GM21723 (cell line): Measurements from ENCODE around the gene ZWILCH.

Experiments used
- ATAC-seq: cut with Tn5 transposase; IDR thresholded peaks from one replicate; pipeline ENCODE4 v1.9.1; 2021; ENCODE audit warnings: mild to moderate bottlenecking, moderate library complexity; ENCODE audit not compliant: unreplicated experiment

Gene ZWILCH

GRCh38 chr15:66535056-66535455 is 29.9 kb downstream of the ZWILCH start:
- no peak for ATAC-seq

DNA sequence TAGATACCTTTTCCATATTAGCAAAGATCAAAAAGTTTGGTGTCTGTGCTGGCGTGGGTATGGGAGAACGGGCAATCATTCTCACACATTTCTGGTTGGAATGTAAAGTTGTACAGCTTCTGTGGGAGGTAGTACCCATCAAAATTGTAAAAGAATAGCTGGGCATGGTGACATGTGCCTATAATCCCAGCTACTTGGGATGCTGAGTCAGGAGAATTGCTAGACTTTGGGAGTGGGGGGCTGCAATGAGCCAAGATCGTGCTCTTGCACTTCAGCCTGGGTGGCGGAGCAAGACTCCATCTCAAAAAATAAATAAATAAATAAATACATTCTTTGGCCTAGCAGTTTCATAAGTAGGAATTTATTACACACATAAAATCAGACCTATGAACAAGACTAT is 37.8 kb downstream of the ZWILCH start:
- no peak for ATAC-seq

DNA sequence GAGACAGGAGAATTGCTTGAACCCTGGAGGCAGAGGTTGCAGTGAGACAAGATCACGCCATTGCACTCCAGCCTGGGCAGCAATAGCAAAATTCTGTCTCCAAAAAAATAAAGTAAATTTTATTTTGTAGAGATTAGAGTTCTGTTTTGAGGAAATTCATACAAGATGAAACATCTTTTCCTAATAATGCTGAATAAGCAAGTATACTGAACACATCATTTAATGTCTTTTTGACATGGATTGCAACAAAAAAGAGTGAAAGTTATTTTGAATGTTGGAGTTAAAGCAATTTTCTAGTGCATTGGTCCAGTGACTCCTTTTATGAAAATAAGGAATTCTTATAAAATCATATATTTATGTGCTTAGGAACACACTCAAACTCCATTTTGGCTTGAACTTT is 40.1 kb downstream of the ZWILCH start:
- no peak for ATAC-seq

DNA sequence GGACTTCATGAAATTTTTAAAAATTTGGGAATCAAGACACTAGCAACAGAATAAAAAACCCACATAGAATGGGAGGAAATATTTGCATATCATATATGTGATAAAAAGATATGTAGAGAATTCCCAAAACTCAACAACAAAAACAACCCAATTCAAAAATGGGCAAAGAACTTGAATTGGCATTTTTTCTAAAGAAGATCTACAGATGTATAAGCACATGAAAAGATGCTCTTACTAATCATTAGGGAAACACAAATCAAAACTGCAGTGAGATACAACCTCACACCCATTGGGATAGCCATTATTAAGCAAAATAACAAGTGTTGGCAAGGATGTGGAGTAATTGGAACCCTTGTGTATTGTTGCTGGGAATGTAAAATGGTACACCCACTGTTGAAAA is 50.6 kb downstream of the ZWILCH start:
- ATAC-seq = no peak

DNA sequence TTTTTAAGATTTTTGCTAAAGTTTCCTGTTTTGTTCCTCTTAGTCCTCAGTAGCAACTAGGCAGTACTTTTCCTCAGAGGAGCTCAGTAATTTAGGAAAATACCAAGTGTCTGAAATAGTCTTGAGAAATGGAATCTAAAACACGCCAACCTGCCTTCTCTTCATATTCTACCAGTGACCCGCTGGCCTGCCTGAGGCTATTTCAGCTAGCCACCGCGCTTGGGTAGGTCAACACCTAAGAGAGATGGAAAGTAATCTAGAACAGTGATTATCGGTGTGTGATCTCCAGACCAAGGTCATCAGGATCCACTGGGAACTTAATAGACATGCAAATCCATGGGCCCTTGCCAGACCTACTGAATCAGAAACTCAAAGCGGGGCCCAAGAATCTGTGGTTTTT is 53.1 kb downstream of the ZWILCH start:
- no peak for ATAC-seq

DNA sequence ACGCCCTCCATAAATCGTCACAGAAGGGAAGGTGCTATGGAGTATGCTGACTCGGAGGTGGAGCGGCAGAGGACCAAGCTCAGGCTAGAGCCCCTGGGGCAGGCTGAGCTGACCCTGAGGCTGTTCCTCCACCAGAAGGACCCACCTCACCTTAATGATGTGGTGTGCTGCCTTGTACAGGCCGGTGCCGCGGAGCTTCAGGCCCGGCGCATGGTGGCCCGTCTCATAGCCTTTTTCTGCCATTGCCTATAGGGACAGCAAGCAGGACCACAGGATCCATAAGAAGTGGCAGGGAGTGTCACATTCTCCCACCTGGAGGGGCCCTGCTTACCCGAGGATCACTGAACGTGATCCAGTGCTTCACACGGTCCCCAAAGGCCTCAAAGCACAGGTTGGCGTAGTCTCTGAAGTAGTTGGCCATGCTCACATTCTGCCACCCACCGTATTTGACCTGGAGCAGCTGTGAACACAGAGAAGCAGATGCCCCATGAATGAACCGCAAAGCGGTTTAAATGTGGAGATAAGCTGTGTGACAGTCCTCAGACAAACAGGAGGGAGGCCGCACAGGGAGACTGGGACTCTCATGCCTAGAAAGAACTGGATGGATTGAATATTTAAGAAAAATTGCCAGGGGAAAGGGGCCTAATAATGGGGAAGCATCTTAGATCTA is 55.9 kb downstream of the ZWILCH start:
- ATAC-seq = no peak

DNA sequence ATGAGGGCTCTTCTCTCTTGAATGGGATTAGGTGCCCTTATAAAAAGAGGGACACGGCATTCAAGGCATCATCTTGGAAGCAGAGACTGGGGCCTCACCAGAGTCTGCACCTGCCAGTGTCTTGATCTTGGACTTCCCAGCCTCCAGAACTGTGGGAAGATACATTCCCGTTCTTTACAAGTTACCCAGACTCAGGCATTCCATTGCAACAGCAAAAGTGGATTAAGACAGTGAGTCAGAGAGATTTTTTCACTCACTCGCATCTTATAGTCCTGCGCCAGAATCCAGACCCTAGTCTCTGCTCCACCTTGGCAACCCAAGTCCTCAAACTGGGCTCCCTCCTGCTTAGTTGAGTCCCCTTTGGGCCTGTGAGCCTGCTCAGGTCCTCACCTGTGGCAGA is 58.0 kb downstream of the ZWILCH start:
- no peak for ATAC-seq

GRCh38 chr15:66563566-66564110 is 58.5 kb downstream of the ZWILCH start:
- ATAC-seq = no peak

DNA sequence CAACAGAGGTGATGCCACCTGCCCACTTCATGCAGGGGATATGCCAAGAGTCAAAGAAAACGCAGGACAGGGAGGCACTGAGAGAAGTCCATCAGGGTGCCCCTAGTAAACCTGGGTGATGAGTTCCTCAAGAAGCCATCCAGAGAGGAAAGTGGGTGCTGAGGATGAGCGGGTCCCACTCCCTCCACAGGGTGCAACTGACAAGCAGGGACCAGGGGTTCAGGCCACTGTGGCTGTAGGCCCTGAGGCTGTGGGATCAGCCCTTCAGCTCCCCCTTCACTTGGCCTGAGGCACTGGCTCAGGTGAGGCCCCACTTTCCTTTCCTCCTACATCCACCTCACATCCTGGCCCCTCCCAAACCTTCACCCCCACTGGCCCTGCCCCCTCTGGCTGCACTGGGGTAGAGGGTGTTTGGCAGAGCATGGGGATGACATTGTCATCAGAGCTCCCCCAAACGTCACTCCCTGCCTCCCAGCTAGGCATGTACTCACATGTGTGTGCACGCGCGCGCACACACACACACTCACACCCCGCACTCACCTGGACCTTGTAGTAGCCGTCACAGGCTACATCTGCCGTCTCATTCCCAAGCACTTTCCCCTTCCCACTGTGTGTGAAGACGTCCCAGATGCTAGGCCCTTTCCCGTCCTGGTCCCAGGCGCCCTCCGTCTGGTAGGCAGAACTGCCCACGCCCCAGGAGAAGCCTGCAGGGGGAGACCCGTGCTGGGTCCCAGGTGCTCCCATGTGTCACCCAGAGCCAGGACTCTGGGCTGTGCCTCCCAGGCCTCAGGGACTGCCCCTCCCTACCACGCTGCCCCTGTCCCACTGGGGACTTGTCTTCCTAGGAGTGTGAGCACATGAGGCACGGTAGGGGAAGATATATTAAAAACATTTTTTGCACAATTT is 59.3 kb downstream of the ZWILCH start:
- ATAC-seq = no peak

DNA sequence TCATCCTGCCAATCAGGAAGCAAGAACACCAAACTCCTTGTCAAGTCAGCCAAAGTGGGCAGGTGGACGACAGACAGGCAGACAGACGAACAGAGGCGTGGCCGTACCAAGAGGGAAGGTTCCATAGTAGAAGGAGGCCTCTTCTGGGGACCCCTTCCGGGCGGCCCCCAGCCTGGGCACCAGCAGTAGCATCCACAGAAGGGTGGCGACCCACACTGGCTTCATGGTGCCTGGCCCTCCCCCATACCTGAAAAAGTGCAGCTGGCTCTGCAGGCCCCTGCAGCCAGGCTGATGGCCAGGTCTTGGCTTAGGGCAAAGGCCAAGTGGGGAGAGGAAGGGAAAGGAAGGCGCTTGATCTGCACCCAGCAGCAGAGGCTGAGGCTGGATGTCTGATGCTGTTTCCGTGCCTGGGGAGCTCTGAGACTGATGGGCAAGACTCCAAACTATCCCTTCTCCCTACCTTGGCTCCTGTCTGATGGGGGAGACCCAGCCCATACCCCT is 60.1 kb downstream of the ZWILCH start:
- no peak for ATAC-seq

DNA sequence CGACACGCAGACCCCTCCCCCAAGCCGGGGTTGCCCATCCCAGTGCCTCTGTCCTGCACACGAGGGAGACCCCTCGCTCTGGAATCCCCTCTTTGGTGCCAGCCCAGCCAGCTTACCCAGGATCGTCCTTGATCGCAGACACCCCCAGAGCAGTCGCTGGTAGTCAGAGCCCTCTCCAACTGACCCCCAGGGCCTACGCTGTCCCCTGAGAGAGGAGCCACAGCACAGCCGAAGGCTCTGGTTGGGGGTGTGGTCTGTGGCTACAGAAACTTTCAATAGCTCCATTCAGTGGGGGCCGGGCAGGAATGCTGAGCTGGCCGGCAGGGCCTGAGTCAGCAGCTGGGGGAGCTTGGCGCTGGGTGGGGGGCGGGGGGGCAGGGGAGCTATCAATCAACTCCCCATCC is 60.6 kb downstream of the ZWILCH start, which contains the start of gene LCTL:
Gene LCTL (minus strand): TSS at position 258 of the 404 bp plus-strand sequence. CDS start 633 bp downstream, outside the sequence.
- ATAC-seq = no peak

- ATAC-seq = no peak
These were observed 61.9 kb downstream of the ZWILCH start for GRCh38 chr15:66566963-66567531.

DNA sequence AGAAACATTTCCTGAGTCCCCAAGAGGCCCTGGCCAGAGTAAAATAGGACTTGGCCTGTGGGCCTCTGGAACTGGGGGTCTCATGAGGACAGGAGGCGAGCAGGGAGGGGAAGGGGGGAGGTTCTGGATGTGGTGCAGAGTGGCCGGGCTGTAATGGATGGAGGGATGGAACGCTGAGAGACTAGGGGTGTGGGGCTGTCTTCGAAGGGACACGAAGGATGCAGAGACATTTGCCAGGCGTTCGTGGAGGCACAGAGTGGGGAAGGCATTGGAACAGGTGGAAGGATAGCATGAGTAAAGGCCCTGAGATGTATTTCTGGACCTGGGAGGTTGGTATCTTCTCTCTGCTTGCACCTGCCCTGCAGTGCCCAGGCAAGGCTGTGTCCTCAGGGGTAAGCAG is 62.8 kb downstream of the ZWILCH start:
- ATAC-seq = no peak

GRCh38 chr15:66569461-66570137 is 64.5 kb downstream of the ZWILCH start:
- ATAC-seq = no peak

DNA sequence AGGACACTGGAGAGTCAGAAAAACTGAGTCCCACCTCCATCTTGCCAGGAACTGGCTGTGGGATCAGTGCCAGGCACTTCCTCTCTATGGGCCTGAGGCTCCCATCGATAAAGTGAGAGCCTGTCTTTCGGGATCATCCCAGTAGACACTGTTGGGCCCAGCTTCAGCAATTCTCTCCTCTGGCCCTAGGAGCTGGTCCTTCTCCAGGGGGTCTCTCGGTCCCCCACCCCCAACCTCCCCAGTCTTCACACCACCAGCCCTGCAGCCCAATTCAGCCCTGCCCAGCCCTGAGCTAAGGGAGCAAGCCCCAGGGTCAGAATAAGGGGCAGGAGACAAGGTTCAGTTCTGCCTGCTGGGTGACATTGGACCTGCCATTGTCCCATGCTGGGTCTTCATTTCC is 65.2 kb downstream of the ZWILCH start:
- no peak for ATAC-seq

- no peak for ATAC-seq
These were observed 65.8 kb downstream of the ZWILCH start for GRCh38 chr15:66570842-66571478.

- ATAC-seq = no peak
These were observed 67.0 kb downstream of the ZWILCH start for GRCh38 chr15:66572146-66572545.

DNA sequence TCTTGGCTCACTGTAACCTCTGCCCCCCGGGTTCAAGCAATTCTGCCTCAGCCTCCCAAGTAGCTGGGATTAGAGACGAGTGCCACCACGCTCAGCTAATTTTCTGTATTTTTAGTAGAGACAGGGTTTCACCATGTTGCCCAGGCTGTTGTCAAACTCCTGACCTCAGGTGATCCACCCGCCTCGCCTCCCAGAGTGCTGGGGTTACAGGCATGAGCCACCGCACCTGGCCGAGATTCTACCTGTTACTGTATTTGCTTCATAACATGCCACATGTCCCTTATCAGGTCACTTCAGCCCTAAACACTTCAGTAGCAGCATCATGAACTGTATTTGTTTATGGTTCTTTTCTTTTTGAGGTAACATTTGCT is 68.2 kb downstream of the ZWILCH start:
- no peak for ATAC-seq

- no peak for ATAC-seq
These were observed 68.8 kb downstream of the ZWILCH start for GRCh38 chr15:66573719-66574595.

DNA sequence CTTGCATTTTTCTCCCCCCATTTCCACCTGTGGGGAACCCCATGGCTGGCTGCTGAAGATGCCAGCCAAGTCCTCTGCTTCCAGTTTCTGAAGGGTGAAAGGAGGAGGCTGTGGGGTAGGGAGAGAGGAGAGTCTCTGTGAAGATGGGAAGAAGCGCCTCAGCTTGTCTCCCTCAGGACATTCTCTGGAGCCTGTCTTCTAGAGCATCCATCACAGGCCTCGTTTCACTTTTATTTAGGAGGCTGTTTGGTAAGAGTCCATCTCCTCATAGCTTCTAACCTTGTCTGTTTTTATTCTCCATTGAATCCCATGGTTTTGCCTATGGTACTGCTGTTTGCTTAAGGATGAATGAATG is 69.4 kb downstream of the ZWILCH start:
- ATAC-seq = no peak
